ENCODE data around the gene EIF4A3.

EIF4A3 gene

GRCh38 chr17:80147035-80147822 lies at the start of gene EIF4A3:
Gene EIF4A3, minus strand, starts transcription at chr17:80147128. Its CDS starts 167 bp downstream, at chr17:80146961.
- TF ChIP-seq ZNF274 (IDR thresholded peaks at IDR 0.05; ENCODE audit: low read depth, low read length): no peak
- H3K4me3 ChIP-seq (ENCODE audit: low read length): peak within 1 kb of the TSS; percentile 98

DNA sequence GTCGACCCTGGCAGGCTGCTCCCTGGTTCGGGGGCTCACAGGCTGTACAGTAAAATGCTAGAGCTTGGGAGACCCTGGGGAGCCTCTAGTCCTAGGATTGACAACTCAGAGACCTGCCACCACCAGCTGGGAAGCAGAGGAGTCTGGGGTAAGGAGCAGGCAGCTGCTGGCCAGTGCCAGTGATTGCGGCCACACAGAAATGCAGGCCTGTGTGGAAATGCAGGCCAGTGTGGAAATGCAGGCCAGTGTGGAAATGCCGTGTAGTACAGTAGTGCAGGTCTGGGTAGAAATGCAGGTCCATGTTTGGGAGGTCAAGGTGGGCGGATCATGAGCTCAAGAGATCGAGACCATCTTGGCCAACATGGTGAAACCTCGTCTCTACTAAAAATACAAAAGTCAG lies 49.7 kb upstream of the EIF4A3 start:
- TF ChIP-seq ZNF274 (IDR thresholded peaks at IDR 0.05; ENCODE audit: low read depth, low read length): no peak
- no peak overlapping the region for H3K4me3 ChIP-seq (ENCODE audit: low read length)

GRCh38 chr17:80195671-80196529 lies 49.0 kb upstream of the EIF4A3 start:
- no peak overlapping the region for H3K4me3 ChIP-seq (ENCODE audit: low read length)
- no peak for TF ChIP-seq ZNF274 (IDR thresholded peaks at IDR 0.05; ENCODE audit: low read depth, low read length)

GRCh38 chr17:80195141-80195540 lies 48.2 kb upstream of the EIF4A3 start:
- TF ChIP-seq ZNF274 (IDR thresholded peaks at IDR 0.05; ENCODE audit: low read depth, low read length): no peak

DNA sequence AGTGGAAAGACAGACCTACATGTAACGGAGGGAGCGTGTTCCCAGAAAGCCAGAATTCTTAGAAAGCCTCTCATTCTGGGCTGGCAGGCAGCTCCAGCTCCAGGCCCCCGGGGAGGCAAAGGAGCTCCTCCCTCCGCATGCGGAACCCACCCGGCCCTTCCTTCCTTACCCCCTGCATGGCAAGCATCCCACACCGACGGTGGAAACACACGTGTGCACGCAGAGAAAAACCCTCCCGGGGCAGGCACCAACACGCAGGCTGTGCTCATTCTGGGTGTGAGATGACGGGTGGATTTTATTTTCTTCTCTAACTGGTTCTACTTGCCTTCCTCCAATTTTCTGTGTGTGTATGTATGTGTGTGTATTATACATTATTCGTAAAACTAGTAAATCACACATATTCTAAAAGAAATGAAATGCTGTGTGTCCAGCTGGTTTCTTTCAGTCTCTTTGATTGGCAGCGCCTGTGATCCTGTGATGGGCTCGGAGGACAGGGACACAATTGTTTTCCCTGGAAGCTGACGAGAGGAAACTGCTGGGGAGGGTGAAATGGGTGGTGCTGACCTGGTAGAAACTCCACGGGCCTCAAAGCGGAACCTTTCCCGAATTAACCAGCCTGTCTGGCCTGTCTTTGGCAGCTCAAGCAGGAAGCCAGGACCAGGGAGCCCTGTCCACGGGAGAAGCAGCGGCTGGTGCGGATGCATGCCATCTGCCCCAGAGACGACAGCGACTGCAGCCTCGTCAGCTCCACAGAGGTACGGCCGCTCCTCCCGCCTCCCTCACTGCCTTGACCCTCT lies 45.1 kb upstream of the EIF4A3 start:
- no peak overlapping the region for H3K4me3 ChIP-seq (ENCODE audit: low read length)
- TF ChIP-seq ZNF274 (IDR thresholded peaks at IDR 0.05; ENCODE audit: low read depth, low read length): no peak

More at GRCh38 chr17:80195141-80195540, 48.2 kb upstream of the EIF4A3 start:
- H3K4me3 ChIP-seq (ENCODE audit: low read length): no peak overlapping the region

- H3K4me3 ChIP-seq (ENCODE audit: low read length): no peak overlapping the region
- no peak for TF ChIP-seq ZNF274 (IDR thresholded peaks at IDR 0.05; ENCODE audit: low read depth, low read length)
Measured at GRCh38 chr17:80191192-80191591, 44.3 kb upstream of the EIF4A3 start.

GRCh38 chr17:80190716-80191115 lies 43.8 kb upstream of the EIF4A3 start:
- no peak for TF ChIP-seq ZNF274 (IDR thresholded peaks at IDR 0.05; ENCODE audit: low read depth, low read length)
- H3K4me3 ChIP-seq (ENCODE audit: low read length): no peak overlapping the region

DNA sequence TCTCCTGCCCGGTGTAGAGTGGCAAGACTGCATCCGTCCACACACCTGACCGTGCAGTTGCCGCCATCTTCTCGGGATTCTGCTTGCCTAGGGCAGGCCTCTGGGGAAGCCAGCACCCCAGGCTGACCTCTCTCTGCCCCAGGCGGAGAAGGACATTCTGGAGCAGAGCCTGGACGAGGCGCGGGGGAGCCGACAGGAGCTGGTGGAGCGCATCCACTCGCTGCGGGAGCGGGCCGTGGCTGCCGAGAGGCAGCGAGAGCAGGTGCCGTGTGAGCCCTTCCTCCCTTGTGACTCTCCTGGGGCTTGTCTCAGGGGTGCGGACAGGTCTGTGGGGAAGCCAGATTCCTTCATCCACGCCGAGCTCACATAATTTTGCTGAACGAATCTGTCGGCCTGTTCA lies 42.7 kb upstream of the EIF4A3 start:
- no peak for TF ChIP-seq ZNF274 (IDR thresholded peaks at IDR 0.05; ENCODE audit: low read depth, low read length)
- no peak overlapping the region for H3K4me3 ChIP-seq (ENCODE audit: low read length)

DNA sequence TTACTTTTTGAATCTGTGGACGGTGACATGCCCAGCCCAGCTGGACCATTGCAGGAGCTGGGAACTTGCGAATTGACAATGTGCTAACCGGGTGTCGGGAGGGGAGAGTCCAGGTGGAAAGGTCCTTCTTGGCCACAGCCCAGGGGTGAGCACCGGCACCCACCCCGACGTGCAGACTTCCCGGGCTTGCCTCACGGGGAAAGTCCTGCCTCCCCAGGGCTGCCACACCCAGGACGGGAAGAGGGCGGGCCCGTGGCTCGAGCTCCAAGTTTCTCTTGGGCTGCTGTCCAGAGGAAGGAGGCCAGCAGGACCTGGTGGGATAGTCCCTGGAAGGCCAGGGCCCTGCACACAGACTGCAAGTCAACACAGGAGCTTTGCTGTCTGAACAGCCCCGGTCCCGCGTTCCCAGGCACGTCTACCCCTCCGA lies 40.6 kb upstream of the EIF4A3 start:
- H3K4me3 ChIP-seq (ENCODE audit: low read length): no peak overlapping the region
- TF ChIP-seq ZNF274 (IDR thresholded peaks at IDR 0.05; ENCODE audit: low read depth, low read length): no peak

- no peak overlapping the region for H3K4me3 ChIP-seq (ENCODE audit: low read length)
- no peak for TF ChIP-seq ZNF274 (IDR thresholded peaks at IDR 0.05; ENCODE audit: low read depth, low read length)
Measured at GRCh38 chr17:80187090-80187489, 40.2 kb upstream of the EIF4A3 start.

DNA sequence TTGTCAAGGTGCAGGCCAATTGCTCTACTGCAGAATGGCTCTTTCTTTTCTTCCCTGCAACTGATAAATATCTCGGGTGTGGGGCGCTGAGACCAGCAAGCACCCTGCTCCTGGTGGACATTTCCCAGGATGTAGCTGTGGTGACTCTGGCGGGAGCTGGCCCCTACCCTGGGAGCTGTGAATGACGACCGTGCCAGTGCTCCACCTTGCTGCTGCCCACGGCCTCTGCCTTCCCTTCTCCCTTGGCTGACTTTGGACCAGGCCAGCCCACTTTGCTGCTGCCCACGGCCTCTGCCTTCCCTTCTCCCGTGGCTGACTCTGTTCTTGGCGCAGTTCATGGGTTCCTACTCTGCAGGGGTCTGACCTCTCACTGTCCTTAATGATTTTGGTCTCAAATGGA lies 39.0 kb upstream of the EIF4A3 start:
- TF ChIP-seq ZNF274 (IDR thresholded peaks at IDR 0.05; ENCODE audit: low read depth, low read length): no peak
- H3K4me3 ChIP-seq (ENCODE audit: low read length): no peak overlapping the region

DNA sequence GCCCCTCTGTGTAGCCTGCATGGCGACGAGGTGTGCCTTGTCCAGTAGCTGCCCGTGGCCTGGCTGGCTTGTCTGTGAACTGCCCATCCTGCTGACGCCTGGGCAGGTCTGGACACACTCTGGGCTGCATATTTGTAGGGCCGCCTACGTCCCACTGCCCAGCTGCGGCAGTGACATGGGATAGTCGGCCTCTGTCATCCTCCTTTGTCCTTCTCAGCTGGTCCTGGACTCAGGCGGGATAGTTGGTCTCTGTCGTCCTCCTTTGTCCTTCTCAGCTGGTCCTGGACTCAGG lies 37.4 kb upstream of the EIF4A3 start:
- no peak for TF ChIP-seq ZNF274 (IDR thresholded peaks at IDR 0.05; ENCODE audit: low read depth, low read length)
- no peak overlapping the region for H3K4me3 ChIP-seq (ENCODE audit: low read length)

- no peak overlapping the region for H3K4me3 ChIP-seq (ENCODE audit: low read length)
- TF ChIP-seq ZNF274 (IDR thresholded peaks at IDR 0.05; ENCODE audit: low read depth, low read length): no peak
Measured at GRCh38 chr17:80183581-80184422, 36.9 kb upstream of the EIF4A3 start.
